Peyer's patch (tissue), 4 donors: ENCODE data around the gene NUDC.

Experiments used
- CTCF ChIP-seq, 6 experiments: fragments of 450-650 bp in 4 of 6; fragments of 200-600 bp in 2 of 6; sonication (generic) in 1 of 6; IDR thresholded peaks; one replicate each; pipeline ENCODE4 v1.5.1; 2017 to 2019; ENCODE audit warnings: antibody characterized with exemption in 6 of 6, mild to moderate bottlenecking in 3 of 6, moderate library complexity in 1 of 6
- POLR2A ChIP-seq, 2 donors: fragments of 450-650 bp; IDR thresholded peaks; one replicate each; pipeline ENCODE4 v1.5.1; 2017; ENCODE audit warnings: antibody characterized with exemption in 2 of 2, mild to moderate bottlenecking in 2 of 2, moderate library complexity in 2 of 2

GRCh38 chr1:26971590-26971989 is 50.0 kb downstream of the NUDC start:
- no peak for TF ChIP-seq CTCF (IDR thresholded peaks at IDR 0.05)
- no peak for TF ChIP-seq POLR2A (IDR thresholded peaks at IDR 0.05)
